Measurements from ENCODE around the gene AURKAIP1. TPM values are rescaled to one million over a fixed set of nuclear protein-coding genes. Genes with fewer than 3 reads are reported as not detected.

Gene AURKAIP1
- polyA plus RNA-seq, 1 donor from 2014 or later: 104 TPM

DNA sequence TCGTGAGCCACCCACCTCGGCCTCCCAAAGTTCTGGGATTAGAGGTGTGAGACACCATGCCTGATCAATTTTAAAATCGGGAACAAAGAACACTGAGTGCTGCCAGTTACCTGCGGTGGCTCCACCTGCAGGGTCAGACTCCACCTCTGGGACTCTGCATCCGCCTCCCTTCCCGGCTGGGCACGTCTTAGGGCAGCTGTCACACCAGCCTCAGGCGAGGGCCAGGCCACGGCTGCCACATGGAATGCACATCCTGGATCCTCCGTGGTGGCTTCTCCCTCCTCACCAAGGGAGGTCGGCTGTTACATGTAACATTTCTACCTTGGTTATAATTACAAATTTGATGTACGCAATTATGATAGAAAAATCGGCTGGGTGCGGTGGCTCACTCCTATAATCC lies 10.7 kb downstream of the AURKAIP1 start:
- no peak for TF ChIP-seq CTCF (IDR thresholded peaks at IDR 0.05; ENCODE audit: poor library complexity, severe bottlenecking)
- TF ChIP-seq TAF1 (IDR thresholded peaks at IDR 0.05; ENCODE audit: low read depth): no peak
- TF ChIP-seq MXI1 (conservative IDR thresholded peaks at IDR 0.05; ENCODE audit: poor library complexity, severe bottlenecking): no peak
- TF ChIP-seq EP300 (conservative IDR thresholded peaks at IDR 0.05; ENCODE audit: poor library complexity, severe bottlenecking): no peak
- TF ChIP-seq POLR2AphosphoS5 (IDR thresholded peaks at IDR 0.05): no peak
- TF ChIP-seq, protein P1, sequence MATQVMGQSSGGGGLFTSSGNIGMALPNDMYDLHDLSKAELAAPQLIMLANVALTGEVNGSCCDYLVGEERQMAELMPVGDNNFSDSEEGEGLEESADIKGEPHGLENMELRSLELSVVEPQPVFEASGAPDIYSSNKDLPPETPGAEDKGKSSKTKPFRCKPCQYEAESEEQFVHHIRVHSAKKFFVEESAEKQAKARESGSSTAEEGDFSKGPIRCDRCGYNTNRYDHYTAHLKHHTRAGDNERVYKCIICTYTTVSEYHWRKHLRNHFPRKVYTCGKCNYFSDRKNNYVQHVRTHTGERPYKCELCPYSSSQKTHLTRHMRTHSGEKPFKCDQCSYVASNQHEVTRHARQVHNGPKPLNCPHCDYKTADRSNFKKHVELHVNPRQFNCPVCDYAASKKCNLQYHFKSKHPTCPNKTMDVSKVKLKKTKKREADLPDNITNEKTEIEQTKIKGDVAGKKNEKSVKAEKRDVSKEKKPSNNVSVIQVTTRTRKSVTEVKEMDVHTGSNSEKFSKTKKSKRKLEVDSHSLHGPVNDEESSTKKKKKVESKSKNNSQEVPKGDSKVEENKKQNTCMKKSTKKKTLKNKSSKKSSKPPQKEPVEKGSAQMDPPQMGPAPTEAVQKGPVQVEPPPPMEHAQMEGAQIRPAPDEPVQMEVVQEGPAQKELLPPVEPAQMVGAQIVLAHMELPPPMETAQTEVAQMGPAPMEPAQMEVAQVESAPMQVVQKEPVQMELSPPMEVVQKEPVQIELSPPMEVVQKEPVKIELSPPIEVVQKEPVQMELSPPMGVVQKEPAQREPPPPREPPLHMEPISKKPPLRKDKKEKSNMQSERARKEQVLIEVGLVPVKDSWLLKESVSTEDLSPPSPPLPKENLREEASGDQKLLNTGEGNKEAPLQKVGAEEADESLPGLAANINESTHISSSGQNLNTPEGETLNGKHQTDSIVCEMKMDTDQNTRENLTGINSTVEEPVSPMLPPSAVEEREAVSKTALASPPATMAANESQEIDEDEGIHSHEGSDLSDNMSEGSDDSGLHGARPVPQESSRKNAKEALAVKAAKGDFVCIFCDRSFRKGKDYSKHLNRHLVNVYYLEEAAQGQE (IDR thresholded peaks at IDR 0.05; ENCODE audit: borderline replicate concordance): no peak
- TF ChIP-seq RAD21 (conservative IDR thresholded peaks at IDR 0.05): no peak
- TF ChIP-seq EZH2 (IDR thresholded peaks at IDR 0.05; ENCODE audit: borderline replicate concordance, insufficient read depth, low read length, poor library complexity, severe bottlenecking): no peak
- TF ChIP-seq SMC3 (conservative IDR thresholded peaks at IDR 0.05; ENCODE audit: poor library complexity): no peak
- Histone ChIP-seq H2AFZ (ENCODE audit: low read depth, low read length) (no peak overlapping the region), H3K4me3 (ENCODE audit: low read length) (no peak overlapping the region), H3K9me3 (ENCODE audit: low read length) (no peaks in the 10 kb centered on the region), H3F3A (ENCODE audit: insufficient read depth, low read length, poor library complexity, severe bottlenecking) (no peaks in the 10 kb centered on the region), H4K20me1 (ENCODE audit: insufficient read depth) (no peaks in the 10 kb centered on the region), H3K4me2 (ENCODE audit: low read length) (no peak overlapping the region), H3K27ac (ENCODE audit: low read length) (no peak overlapping the region), H3K9me2 (ENCODE audit: insufficient read depth, low read length) (no peaks in the 10 kb centered on the region), H3K27me3 (ENCODE audit: insufficient read depth, low read depth, low read length) (no peaks in the 10 kb centered on the region), H3K36me3 (ENCODE audit: insufficient read depth, low read length) (no peaks in the 10 kb centered on the region), H3K79me2 (replicated peaks; ENCODE audit: insufficient read depth, low read length) (no peaks in the 10 kb centered on the region), H3K9ac (ENCODE audit: low read length) (no peak overlapping the region)

GRCh38 chr1:1361982-1362423 lies 13.0 kb downstream of the AURKAIP1 start:
- TF ChIP-seq, protein P1 (IDR thresholded peaks at IDR 0.05; ENCODE audit: borderline replicate concordance): no peak
- TF ChIP-seq EP300 (conservative IDR thresholded peaks at IDR 0.05; ENCODE audit: poor library complexity, severe bottlenecking) (no peak), EZH2 (IDR thresholded peaks at IDR 0.05; ENCODE audit: borderline replicate concordance, insufficient read depth, low read length, poor library complexity, severe bottlenecking) (no peak), CTCF (IDR thresholded peaks at IDR 0.05; ENCODE audit: poor library complexity, severe bottlenecking) (no peak), TAF1 (IDR thresholded peaks at IDR 0.05; ENCODE audit: low read depth) (no peak), POLR2AphosphoS5 (IDR thresholded peaks at IDR 0.05) (no peak), SMC3 (conservative IDR thresholded peaks at IDR 0.05; ENCODE audit: poor library complexity) (no peak), RAD21 (conservative IDR thresholded peaks at IDR 0.05) (no peak), MXI1 (conservative IDR thresholded peaks at IDR 0.05; ENCODE audit: poor library complexity, severe bottlenecking) (no peak)
- Histone ChIP-seq H3K27me3 (ENCODE audit: insufficient read depth, low read depth, low read length) (no peaks in the 10 kb centered on the region), H3K9me3 (ENCODE audit: low read length) (no peaks in the 10 kb centered on the region), H3K27ac (ENCODE audit: low read length) (no peak overlapping the region), H4K20me1 (ENCODE audit: insufficient read depth) (no peaks in the 10 kb centered on the region), H3K36me3 (ENCODE audit: insufficient read depth, low read length) (no peaks in the 10 kb centered on the region), H3K79me2 (replicated peaks; ENCODE audit: insufficient read depth, low read length) (no peaks in the 10 kb centered on the region), H2AFZ (ENCODE audit: low read depth, low read length) (no peak overlapping the region), H3F3A (ENCODE audit: insufficient read depth, low read length, poor library complexity, severe bottlenecking) (no peaks in the 10 kb centered on the region), H3K9ac (ENCODE audit: low read length) (no peak overlapping the region), H3K9me2 (ENCODE audit: insufficient read depth, low read length) (no peaks in the 10 kb centered on the region), H3K4me3 (ENCODE audit: low read length) (no peak overlapping the region), H3K4me2 (ENCODE audit: low read length) (no peak overlapping the region)

All from neural cell (in vitro differentiated cells).